ENCODE results near the gene FAM53B. TPM values are rescaled to one million over a fixed set of nuclear protein-coding genes. Genes with fewer than 3 reads are reported as not detected.

Gene FAM53B
- total RNA-seq, 1 experiment from 2014 or later: 14.9 TPM

DNA sequence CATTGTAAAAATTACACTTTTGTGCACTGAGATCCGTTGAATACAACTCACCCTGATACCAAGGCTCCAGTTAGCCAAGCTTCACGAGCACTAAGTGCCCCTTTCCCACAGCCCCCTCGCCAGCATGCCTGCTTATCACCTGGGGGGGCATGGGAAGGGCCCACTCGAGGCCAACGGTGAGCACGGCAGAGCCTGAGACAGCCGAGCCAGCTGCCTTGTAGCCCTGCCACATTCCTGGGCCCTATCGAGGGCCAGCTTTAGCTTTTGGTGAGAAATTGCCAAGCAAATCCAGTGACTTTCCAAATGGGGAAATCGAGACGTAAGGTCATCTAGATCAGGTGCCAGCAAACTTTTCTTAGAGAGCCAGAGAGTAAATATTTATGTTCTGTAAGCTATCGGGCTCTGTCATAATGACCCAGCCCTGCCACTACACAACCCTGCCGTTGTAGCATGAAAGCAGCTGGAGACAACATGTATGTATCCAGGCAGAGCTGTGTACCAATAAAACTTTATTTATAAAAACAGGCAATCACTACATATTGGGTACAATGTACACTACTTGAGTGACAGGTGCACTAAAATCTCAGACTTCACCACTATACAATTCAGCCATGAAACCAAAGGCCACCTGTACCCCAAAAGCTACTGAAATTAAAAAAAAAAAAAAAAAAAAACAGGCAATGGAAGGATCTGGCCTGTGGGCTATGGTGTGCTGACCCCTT, 83.6 kb downstream of the FAM53B start:
- TF ChIP-seq, protein P1, sequence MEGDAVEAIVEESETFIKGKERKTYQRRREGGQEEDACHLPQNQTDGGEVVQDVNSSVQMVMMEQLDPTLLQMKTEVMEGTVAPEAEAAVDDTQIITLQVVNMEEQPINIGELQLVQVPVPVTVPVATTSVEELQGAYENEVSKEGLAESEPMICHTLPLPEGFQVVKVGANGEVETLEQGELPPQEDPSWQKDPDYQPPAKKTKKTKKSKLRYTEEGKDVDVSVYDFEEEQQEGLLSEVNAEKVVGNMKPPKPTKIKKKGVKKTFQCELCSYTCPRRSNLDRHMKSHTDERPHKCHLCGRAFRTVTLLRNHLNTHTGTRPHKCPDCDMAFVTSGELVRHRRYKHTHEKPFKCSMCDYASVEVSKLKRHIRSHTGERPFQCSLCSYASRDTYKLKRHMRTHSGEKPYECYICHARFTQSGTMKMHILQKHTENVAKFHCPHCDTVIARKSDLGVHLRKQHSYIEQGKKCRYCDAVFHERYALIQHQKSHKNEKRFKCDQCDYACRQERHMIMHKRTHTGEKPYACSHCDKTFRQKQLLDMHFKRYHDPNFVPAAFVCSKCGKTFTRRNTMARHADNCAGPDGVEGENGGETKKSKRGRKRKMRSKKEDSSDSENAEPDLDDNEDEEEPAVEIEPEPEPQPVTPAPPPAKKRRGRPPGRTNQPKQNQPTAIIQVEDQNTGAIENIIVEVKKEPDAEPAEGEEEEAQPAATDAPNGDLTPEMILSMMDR (IDR thresholded peaks at IDR 0.05; ENCODE audit: unreplicated experiment): no peak
- ChIA-PET POLR2A (no interaction called here), CTCF (interaction anchor here (0.6 to 1.0 kb wide), 5 partner anchors 11 to 81 kb away, joined by 3 to 5 read pairs (median 4); no protein-coding TSS in a partner anchor)
- Mint-ChIP-seq H3K36me3 (ENCODE audit: insufficient read depth, unreplicated experiment) (peaks cover 8% of the 10 kb centered on the region), H3K27me3 (ENCODE audit: insufficient read depth, unreplicated experiment) (no peaks in the 10 kb centered on the region), H3K27ac (ENCODE audit: low read depth, unreplicated experiment) (no peak overlapping the region), H3K9me3 (ENCODE audit: unreplicated experiment) (no peaks in the 10 kb centered on the region), H3K4me1 (ENCODE audit: insufficient read depth, unreplicated experiment) (peaks cover 4% of the 10 kb centered on the region), H3K4me3 (ENCODE audit: unreplicated experiment) (no peak overlapping the region)
- intact Hi-C loops (cut with micrococcal nuclease): no loop called here
- no peak for DNase-seq (ENCODE audit: unreplicated experiment)
- no TSS peak for BruUV-seq (replicated peaks)

DNA sequence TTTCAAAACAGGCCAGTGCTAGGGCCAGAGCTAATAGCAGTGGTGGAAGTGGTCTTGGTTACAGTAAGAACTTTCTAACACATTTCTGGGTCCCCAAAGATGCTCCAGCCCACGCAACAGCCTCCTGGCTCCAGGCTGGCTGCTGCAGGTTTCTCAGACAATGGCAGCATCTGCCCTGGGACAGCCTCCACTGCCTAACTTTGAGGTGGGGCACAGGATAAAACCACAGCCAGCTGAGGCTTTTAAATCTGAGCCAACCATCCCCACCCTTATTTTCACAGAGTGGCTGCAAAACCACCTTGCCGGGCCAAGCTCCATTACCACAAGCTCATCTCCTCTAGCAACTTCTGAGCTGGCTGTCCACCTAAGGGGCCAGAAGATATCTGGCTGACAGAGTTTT, 84.8 kb downstream of the FAM53B start:
- CTCF ChIA-PET: interaction anchor here (0.5 to 1.1 kb wide), 4 partner anchors 10 to 105 kb away, joined by 3 read pairs; no protein-coding TSS in a partner anchor
- no peak for DNase-seq (ENCODE audit: unreplicated experiment)

GRCh38 chr10:124658591-124659242, 85.5 kb downstream of the FAM53B start:
- no TSS peak for BruUV-seq (replicated peaks)
- H3K36me3 Mint-ChIP-seq (ENCODE audit: insufficient read depth, unreplicated experiment): peaks cover 8% of the 10 kb centered on the region
- ChIA-PET CTCF (interaction anchor here (0.6 to 1.1 kb wide), 3 partner anchors 10 to 105 kb away, joined by 3 read pairs; no protein-coding TSS in a partner anchor), POLR2A (interaction anchor here (1.2 kb wide), 1 partner anchor 16 kb away, joined by 4 read pairs; no protein-coding TSS in a partner anchor)
- peaks cover 11% of the 10 kb centered on the region for H3K4me1 Mint-ChIP-seq (ENCODE audit: insufficient read depth, unreplicated experiment)
- H3K27me3 Mint-ChIP-seq (ENCODE audit: insufficient read depth, unreplicated experiment): no peaks in the 10 kb centered on the region
- no peak overlapping the region for H3K27ac Mint-ChIP-seq (ENCODE audit: low read depth, unreplicated experiment)
- DNase-seq (ENCODE audit: unreplicated experiment): no peak
- H3K9me3 Mint-ChIP-seq (ENCODE audit: unreplicated experiment): no peaks in the 10 kb centered on the region
- no peak overlapping the region for H3K4me3 Mint-ChIP-seq (ENCODE audit: unreplicated experiment)
- TF ChIP-seq, protein P1 (IDR thresholded peaks at IDR 0.05; ENCODE audit: unreplicated experiment): no peak
- intact Hi-C loops (cut with micrococcal nuclease): no loop called here

More for the DNA sequence above, 84.8 kb downstream of the FAM53B start:
- POLR2A ChIA-PET: interaction anchor here (1.2 kb wide), 1 partner anchor 15 kb away, joined by 4 read pairs; no protein-coding TSS in a partner anchor
- peaks cover 8% of the 10 kb centered on the region for H3K36me3 Mint-ChIP-seq (ENCODE audit: insufficient read depth, unreplicated experiment)
- no peaks in the 10 kb centered on the region for H3K9me3 Mint-ChIP-seq (ENCODE audit: unreplicated experiment)
- H3K27ac Mint-ChIP-seq (ENCODE audit: low read depth, unreplicated experiment): no peak overlapping the region
- peaks cover 11% of the 10 kb centered on the region for H3K4me1 Mint-ChIP-seq (ENCODE audit: insufficient read depth, unreplicated experiment)
- H3K4me3 Mint-ChIP-seq (ENCODE audit: unreplicated experiment): no peak overlapping the region
- no peaks in the 10 kb centered on the region for H3K27me3 Mint-ChIP-seq (ENCODE audit: insufficient read depth, unreplicated experiment)
- TF ChIP-seq, protein P1 (IDR thresholded peaks at IDR 0.05; ENCODE audit: unreplicated experiment): no peak
- intact Hi-C loops (cut with micrococcal nuclease): no loop called here
- BruUV-seq (replicated peaks): no TSS peak

- Mint-ChIP-seq H3K9me3 (ENCODE audit: unreplicated experiment) (no peaks in the 10 kb centered on the region), H3K4me1 (ENCODE audit: insufficient read depth, unreplicated experiment) (peaks cover 11% of the 10 kb centered on the region), H3K27me3 (ENCODE audit: insufficient read depth, unreplicated experiment) (no peaks in the 10 kb centered on the region), H3K36me3 (ENCODE audit: insufficient read depth, unreplicated experiment) (peaks cover 10% of the 10 kb centered on the region), H3K4me3 (ENCODE audit: unreplicated experiment) (no peak overlapping the region), H3K27ac (ENCODE audit: low read depth, unreplicated experiment) (no peak overlapping the region)
- POLR2A ChIA-PET: no interaction called here
- TF ChIP-seq, protein P1 (IDR thresholded peaks at IDR 0.05; ENCODE audit: unreplicated experiment): no peak
- CTCF ChIA-PET: no interaction called here
- intact Hi-C loops (cut with micrococcal nuclease): no loop called here
- no peak for DNase-seq (ENCODE audit: unreplicated experiment)
- no TSS peak for BruUV-seq (replicated peaks)
These were observed 86.4 kb downstream of the FAM53B start for GRCh38 chr10:124657806-124658205.

Data from MCF 10A (cell line).